PC-3 (cell line): ENCODE results near the gene CD28. TPM values are rescaled to one million over a fixed set of nuclear protein-coding genes. Genes with fewer than 3 reads are reported as not detected.

Source experiments
- ATAC-seq: fragments of 200-7000 bp; cut with Tn5 transposase; 2 replicates; pipeline ENCODE4 v1.9.1; 2020; ENCODE audit warnings: mild to moderate bottlenecking, moderate library complexity
- BruUV-seq: library from RNA; stranded (reverse); fragments of 400-500 nt; replicated peaks from 2 replicates; lab custom pipeline; 2021; lab: Mats Ljungman, UMichigan
- CTCF ChIA-PET: fragments of 300-600 bp; sonication (Branson Sonifier 250); formaldehyde crosslinking; loops from one replicate; lab custom pipeline; 2022; ENCODE audit warnings: antibody characterized with exemption; lab: Charles Lee
- POLR2A ChIA-PET: fragments of 300-600 bp; sonication (Branson Sonifier 250); formaldehyde crosslinking; loops from one replicate; lab custom pipeline; 2022; ENCODE audit warnings: antibody characterized with exemption; ENCODE audit not compliant: unreplicated experiment; lab: Charles Lee
- DNase-seq: peaks from one replicate; pipeline ENCODE4 v3.0.0-alpha.2; 2015
- H2AFZ ChIP-seq: fragments of 300-600 bp; sonication (generic); 2 replicates; pipeline ENCODE4 v1.6.0; 2016; ENCODE audit warnings: antibody characterized with exemption, low read length
- H3F3A ChIP-seq: fragments of 300-600 bp; sonication (generic); one replicate; pipeline ENCODE4 v1.6.0; 2017; ENCODE audit warnings: antibody characterized with exemption, low read length, control low read depth, mild to moderate bottlenecking; ENCODE audit not compliant: unreplicated experiment
- H3K27ac ChIP-seq: fragments of 300-600 bp; sonication (generic); 2 replicates; pipeline ENCODE4 v1.5.1; 2016; ENCODE audit warnings: mild to moderate bottlenecking, low read length
- H3K27me3 ChIP-seq: fragments of 300-600 bp; sonication (generic); 2 replicates; pipeline ENCODE4 v1.6.1; 2016; ENCODE audit warnings: low read length, mixed read lengths
- H3K36me3 ChIP-seq: fragments of 300-600 bp; sonication (generic); 2 replicates; pipeline ENCODE4 v1.6.1; 2016; ENCODE audit warnings: low read depth, mixed run types, low read length, mixed read lengths
- H3K4me1 ChIP-seq: fragments of 300-600 bp; sonication (generic); 2 replicates; pipeline ENCODE4 v1.5.1; 2016; ENCODE audit warnings: low read length; ENCODE audit not compliant: insufficient read depth
- H3K4me2 ChIP-seq: fragments of 300-600 bp; sonication (generic); 2 replicates; pipeline ENCODE4 v1.6.0; 2016; ENCODE audit warnings: low read length
- H3K4me3 ChIP-seq: fragments of 300-600 bp; sonication (generic); 2 replicates; pipeline ENCODE4 v1.5.1; 2016; ENCODE audit warnings: mild to moderate bottlenecking, low read length, mixed read lengths
- H3K79me2 ChIP-seq: fragments of 300-600 bp; sonication (generic); 2 replicates; pipeline ENCODE4 v1.6.1; 2017; ENCODE audit warnings: low read length, mixed read lengths
- H3K9ac ChIP-seq: fragments of 300-600 bp; sonication (generic); 2 replicates; pipeline ENCODE4 v1.6.0; 2016; ENCODE audit warnings: mild to moderate bottlenecking, low read length
- H3K9me2 ChIP-seq: fragments of 300-600 bp; sonication (generic); replicated peaks from 2 replicates; pipeline ENCODE4 v1.6.1; 2016; ENCODE audit warnings: mixed run types, low read length, mixed read lengths
- H3K9me3 ChIP-seq: fragments of 300-600 bp; sonication (generic); 2 replicates; pipeline ENCODE4 v1.6.1; 2016; ENCODE audit warnings: low read length, mixed read lengths
- H4K20me1 ChIP-seq: fragments of 300-600 bp; sonication (generic); 2 replicates; pipeline ENCODE4 v1.6.1; 2016; ENCODE audit warnings: low read length, mixed read lengths
- EZH2 ChIP-seq: fragments of 300-600 bp; sonication (generic); IDR thresholded peaks from one replicate; pipeline ENCODE4 v1.6.1; 2017; ENCODE audit warnings: antibody characterized with exemption, mild to moderate bottlenecking, low read length; ENCODE audit not compliant: unreplicated experiment
- EZH2phosphoT487 ChIP-seq: fragments of 300-600 bp; sonication (generic); IDR thresholded peaks from 2 replicates; pipeline ENCODE4 v1.6.1; 2018; ENCODE audit warnings: mild to moderate bottlenecking, antibody characterized with exemption, low read length, borderline replicate concordance
- intact Hi-C: fragments of 100-400 bp; cut with micrococcal nuclease; formaldehyde crosslinking; loops from 2 replicates; pipeline ENCODE4 v1.9.0; 2023
- total RNA-seq: library from RNA; depleted of rRNA; stranded (reverse); fragments of >200 nt; gene quantifications from 2 replicates; pipeline ENCODE4 v1.2.3, GENCODE V29; 2014
- TF ChIP-seq, protein P1 (sequence below): fragments of 300-600 bp; sonication (generic); conservative IDR thresholded peaks from 2 replicates; pipeline ENCODE4 v1.5.1; 2017; ENCODE audit warnings: antibody characterized with exemption, low read depth, mild to moderate bottlenecking, low read length

Gene CD28
- total RNA-seq, 1 experiment from 2014 or later = not detected

DNA sequence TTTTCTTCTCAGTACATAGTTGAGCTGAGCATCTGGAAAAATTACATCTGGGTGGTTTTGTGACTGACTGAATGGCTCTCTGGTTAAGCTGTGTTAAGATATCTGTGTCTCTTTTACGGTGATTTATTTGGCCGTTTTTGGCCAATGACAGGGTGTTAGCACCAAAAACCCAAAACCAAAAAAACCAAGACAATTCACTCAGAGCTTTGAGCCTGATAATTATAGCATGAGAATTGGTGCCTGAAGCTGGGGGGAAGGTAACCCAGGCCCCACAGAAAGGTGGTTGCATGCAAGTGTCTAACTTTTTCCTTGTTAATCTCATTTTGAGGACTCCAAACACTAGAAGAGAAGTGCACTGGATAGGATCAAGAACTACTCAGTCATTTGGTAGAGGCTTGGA is 4.5 kb downstream of the CD28 start:
- no peak overlapping the region for H3K4me3 ChIP-seq
- H3F3A ChIP-seq = no peaks in the 10 kb centered on the region
- no peak overlapping the region for H3K27ac ChIP-seq
- no peak overlapping the region for H2AFZ ChIP-seq
- H3K4me1 ChIP-seq = no peaks in the 10 kb centered on the region
- ATAC-seq (no peak), DNase-seq (no peak)
- POLR2A ChIA-PET = no interaction called here
- H3K27me3 ChIP-seq = no peaks in the 10 kb centered on the region
- no peak overlapping the region for H3K4me2 ChIP-seq
- intact Hi-C loops = no loop called here
- CTCF ChIA-PET = no interaction called here
- TF ChIP-seq, protein P1, sequence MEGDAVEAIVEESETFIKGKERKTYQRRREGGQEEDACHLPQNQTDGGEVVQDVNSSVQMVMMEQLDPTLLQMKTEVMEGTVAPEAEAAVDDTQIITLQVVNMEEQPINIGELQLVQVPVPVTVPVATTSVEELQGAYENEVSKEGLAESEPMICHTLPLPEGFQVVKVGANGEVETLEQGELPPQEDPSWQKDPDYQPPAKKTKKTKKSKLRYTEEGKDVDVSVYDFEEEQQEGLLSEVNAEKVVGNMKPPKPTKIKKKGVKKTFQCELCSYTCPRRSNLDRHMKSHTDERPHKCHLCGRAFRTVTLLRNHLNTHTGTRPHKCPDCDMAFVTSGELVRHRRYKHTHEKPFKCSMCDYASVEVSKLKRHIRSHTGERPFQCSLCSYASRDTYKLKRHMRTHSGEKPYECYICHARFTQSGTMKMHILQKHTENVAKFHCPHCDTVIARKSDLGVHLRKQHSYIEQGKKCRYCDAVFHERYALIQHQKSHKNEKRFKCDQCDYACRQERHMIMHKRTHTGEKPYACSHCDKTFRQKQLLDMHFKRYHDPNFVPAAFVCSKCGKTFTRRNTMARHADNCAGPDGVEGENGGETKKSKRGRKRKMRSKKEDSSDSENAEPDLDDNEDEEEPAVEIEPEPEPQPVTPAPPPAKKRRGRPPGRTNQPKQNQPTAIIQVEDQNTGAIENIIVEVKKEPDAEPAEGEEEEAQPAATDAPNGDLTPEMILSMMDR = no peak
- TF ChIP-seq EZH2 (no peak), EZH2phosphoT487 (no peak)
- BruUV-seq = no TSS peak
- no peaks in the 10 kb centered on the region for H3K79me2 ChIP-seq
- H3K36me3 ChIP-seq = no peaks in the 10 kb centered on the region
- no peaks in the 10 kb centered on the region for H4K20me1 ChIP-seq
- no peaks in the 10 kb centered on the region for H3K9me3 ChIP-seq
- H3K9me2 ChIP-seq = no peaks in the 10 kb centered on the region
- no peak overlapping the region for H3K9ac ChIP-seq

DNA sequence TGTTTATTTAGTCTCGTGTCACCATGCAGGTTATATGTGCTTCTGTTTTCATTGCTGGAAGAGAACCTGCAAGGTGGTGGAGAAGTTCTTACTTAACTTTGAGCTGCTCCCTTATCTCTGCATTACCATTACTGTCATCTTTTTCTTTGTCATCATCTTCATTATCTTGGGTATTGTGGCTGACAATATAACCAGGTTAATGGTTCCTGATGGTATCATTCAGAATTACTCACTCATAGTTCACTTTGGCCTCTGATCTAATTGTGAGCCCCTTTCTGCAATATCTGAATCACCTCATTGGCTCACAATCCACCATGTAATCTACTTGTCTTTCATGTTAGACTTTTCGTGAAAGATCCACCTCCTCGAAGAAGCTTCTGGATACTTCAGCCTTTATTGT is 5.0 kb downstream of the CD28 start:
- Histone ChIP-seq H3K27ac (no peak overlapping the region), H3K4me2 (no peak overlapping the region), H3K9me2 (no peaks in the 10 kb centered on the region), H3K9me3 (no peaks in the 10 kb centered on the region), H3K9ac (no peak overlapping the region), H3F3A (no peaks in the 10 kb centered on the region), H3K79me2 (no peaks in the 10 kb centered on the region), H2AFZ (no peak overlapping the region), H3K36me3 (no peaks in the 10 kb centered on the region), H3K4me3 (no peak overlapping the region), H3K4me1 (no peaks in the 10 kb centered on the region), H3K27me3 (no peaks in the 10 kb centered on the region), H4K20me1 (no peaks in the 10 kb centered on the region)
- DNase-seq = no peak
- no peak for ATAC-seq
- BruUV-seq = no TSS peak
- ChIA-PET CTCF (no interaction called here), POLR2A (no interaction called here)
- intact Hi-C loops = no loop called here
- TF ChIP-seq, protein P1 = no peak
- no peak for TF ChIP-seq EZH2
- TF ChIP-seq EZH2phosphoT487 = no peak

DNA sequence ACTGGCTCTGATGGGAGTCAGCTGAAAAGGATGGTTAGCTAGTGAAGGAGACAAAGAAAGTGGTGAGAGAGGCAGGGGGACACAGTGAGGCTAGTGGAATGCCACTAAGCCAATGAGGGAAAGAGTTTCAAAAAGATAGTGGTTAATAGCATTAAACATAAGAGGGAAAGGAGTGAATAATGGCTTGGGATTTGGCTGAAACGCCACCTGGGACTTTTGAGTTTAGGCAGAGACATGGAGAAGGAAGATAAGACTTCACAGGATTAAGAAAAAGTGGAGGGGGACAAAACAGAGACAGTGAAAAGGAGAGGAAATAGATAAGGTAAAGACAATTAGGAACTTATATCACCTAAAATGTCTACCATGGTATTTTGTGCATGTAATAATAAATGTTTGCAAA is 6.9 kb downstream of the CD28 start:
- Histone ChIP-seq H3K4me3 (no peak overlapping the region), H3F3A (no peaks in the 10 kb centered on the region), H3K9me2 (no peaks in the 10 kb centered on the region), H3K27ac (no peak overlapping the region), H3K36me3 (no peaks in the 10 kb centered on the region), H3K27me3 (no peaks in the 10 kb centered on the region), H3K9ac (no peak overlapping the region), H2AFZ (no peak overlapping the region), H3K4me2 (no peak overlapping the region), H4K20me1 (no peaks in the 10 kb centered on the region), H3K9me3 (no peaks in the 10 kb centered on the region), H3K4me1 (no peaks in the 10 kb centered on the region), H3K79me2 (no peaks in the 10 kb centered on the region)
- no TSS peak for BruUV-seq
- no peak for DNase-seq
- no peak for TF ChIP-seq EZH2phosphoT487
- TF ChIP-seq, protein P1 = no peak
- no peak for TF ChIP-seq EZH2
- no peak for ATAC-seq
- intact Hi-C loops = no loop called here
- ChIA-PET CTCF (no interaction called here), POLR2A (no interaction called here)
